NCI-H2029 (cell line): ENCODE data around the gene RBM33.

Source experiments
- DNase-seq: peaks from one replicate; lab custom pipeline; 2025; lab: John Stamatoyannopoulos, UW

Gene RBM33

DNA sequence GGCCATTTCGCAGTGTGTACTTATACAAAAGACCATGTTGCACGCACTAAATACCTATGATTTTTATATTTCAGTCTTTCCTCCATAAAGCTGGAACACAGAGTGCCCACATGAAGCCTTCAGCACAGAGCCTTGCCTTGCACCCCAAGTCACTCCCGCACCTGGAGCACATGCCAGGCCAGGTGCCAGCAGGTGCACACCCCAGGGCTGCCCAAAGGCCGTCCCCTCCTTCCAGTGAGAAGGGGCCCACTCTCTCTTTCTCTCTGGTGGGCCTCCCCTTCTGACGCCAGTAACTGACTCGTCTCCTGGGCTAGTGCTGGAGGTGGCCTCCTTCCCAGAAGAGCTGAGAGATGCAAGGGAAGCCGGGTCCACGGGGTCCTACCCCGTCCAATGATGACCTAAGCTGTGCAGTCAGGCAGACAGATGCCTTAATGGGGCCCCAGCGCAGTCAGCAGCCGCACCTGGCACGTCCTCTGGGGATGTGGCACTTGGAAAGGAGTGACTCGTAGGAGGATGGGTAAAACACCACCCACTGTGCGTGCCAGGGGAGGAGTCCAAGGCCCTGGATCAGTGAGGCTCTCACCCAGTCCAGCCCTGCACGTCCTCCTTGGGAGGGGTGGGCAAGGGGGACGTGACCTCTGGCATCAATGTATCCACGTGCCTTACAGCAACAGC is 185.5 kb downstream of the RBM33 start:
- DNase-seq, result no peak
